Measurements from ENCODE around the gene AGPAT3. TPM values are rescaled to one million over a fixed set of nuclear protein-coding genes. Genes with fewer than 3 reads are reported as not detected.

The AGPAT3 gene
- total RNA-seq, 1 donor from 2014 or later, result 45.4 TPM

- Mint-ChIP-seq H3K9me3 (ENCODE audit: low read depth) (peaks cover 5% of the 10 kb centered on the region), H3K4me1 (ENCODE audit: low read depth) (peaks cover 76% of the 10 kb centered on the region), H3K36me3 (ENCODE audit: low read depth) (peaks cover 1% of the 10 kb centered on the region), H3K27me3 (ENCODE audit: low read depth) (no peaks in the 10 kb centered on the region), H3K27ac (ENCODE audit: unreplicated experiment) (peak overlapping the region; percentile 91), H3K4me3 (ENCODE audit: unreplicated experiment) (peak overlapping the region; percentile 76)
- no peak for TF ChIP-seq CTCF (IDR thresholded peaks at IDR 0.05)
- DNase-seq (ENCODE audit: low spot score), result no peak
These were observed 146.1 kb downstream of the AGPAT3 start for GRCh38 chr21:44011123-44011522.

DNA sequence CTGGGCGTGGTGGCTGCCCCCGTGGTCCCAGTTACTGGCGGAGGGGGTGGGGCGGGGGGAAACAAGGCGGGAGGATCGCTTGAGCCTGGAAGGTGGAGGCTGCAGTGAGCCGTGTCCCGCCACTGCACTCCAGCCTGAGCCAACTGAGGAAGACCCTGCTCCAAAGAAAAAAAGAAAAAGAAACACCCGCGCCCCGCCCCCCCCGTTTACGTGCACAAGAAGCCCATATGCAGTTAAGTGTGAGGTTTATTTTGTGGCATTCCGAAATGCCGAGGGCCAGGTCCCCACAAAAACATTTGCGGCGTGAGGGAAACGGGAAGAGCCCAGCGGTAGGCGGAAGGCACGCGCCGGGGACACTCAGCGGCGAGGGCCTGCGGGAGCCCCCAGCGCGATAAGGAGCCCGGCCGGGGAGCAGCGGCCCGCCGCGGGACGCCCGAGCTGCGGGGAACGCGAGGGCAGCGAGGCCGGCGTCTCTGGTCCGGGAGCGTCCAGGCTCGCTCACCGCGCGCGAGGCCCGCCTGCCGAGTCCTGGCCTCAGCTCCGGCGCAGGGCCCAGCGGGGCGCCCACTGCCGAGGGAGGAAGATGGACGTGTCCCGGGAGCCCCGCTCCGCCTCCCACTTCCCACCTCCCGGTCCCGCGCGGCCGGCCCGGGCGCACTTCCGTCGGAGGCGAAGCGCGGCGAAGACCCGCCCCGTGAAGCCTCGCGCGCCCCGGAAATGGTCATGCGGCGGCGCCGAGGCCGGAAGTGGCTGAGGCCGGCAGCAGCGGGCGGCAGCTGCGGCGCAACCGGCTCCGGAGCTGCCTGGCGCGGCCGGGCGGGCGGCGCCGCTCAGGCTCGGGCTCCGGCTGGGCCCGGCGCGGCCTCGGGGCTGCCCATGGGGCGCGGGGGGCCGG, 146.8 kb downstream of the AGPAT3 start, which contains the start of gene TRAPPC10:
Gene TRAPPC10 (plus strand): TSS at position 731 of the 895 bp plus-strand sequence. CDS start 185 bp downstream, outside the sequence.
- peak; percentile 95 for DNase-seq (ENCODE audit: low spot score)
- peak within 1 kb of the TSS; percentile 82 for H3K4me3 Mint-ChIP-seq (ENCODE audit: unreplicated experiment)

GRCh38 chr21:44012474-44013379, 147.7 kb downstream of the AGPAT3 start:
- no peaks in the 10 kb centered on the region for H3K27me3 Mint-ChIP-seq (ENCODE audit: low read depth)
- DNase-seq (ENCODE audit: low spot score), result peak; percentile 75
- H3K9me3 Mint-ChIP-seq (ENCODE audit: low read depth), result peaks cover 5% of the 10 kb centered on the region
- peak overlapping the region; percentile 82 for H3K4me3 Mint-ChIP-seq (ENCODE audit: unreplicated experiment)
- peaks cover 71% of the 10 kb centered on the region for H3K4me1 Mint-ChIP-seq (ENCODE audit: low read depth)
- peaks cover 1% of the 10 kb centered on the region for H3K36me3 Mint-ChIP-seq (ENCODE audit: low read depth)
- H3K27ac Mint-ChIP-seq (ENCODE audit: unreplicated experiment), result peak overlapping the region; percentile 87
- peak; percentile 37 for TF ChIP-seq CTCF (IDR thresholded peaks at IDR 0.05)

More for the DNA sequence above, 146.8 kb downstream of the AGPAT3 start, which contains the start of gene TRAPPC10:
- Mint-ChIP-seq H3K4me1 (ENCODE audit: low read depth) (peaks cover 73% of the 10 kb centered on the region), H3K27me3 (ENCODE audit: low read depth) (no peaks in the 10 kb centered on the region), H3K27ac (ENCODE audit: unreplicated experiment) (peak within 1 kb of the TSS; percentile 91), H3K36me3 (ENCODE audit: low read depth) (peaks cover 1% of the 10 kb centered on the region), H3K9me3 (ENCODE audit: low read depth) (peaks cover 5% of the 10 kb centered on the region)
- no peak for TF ChIP-seq CTCF (IDR thresholded peaks at IDR 0.05)

GRCh38 chr21:44013380-44014088, 148.5 kb downstream of the AGPAT3 start:
- DNase-seq (ENCODE audit: low spot score), result no peak
- peak; percentile 10 for TF ChIP-seq CTCF (IDR thresholded peaks at IDR 0.05)
- Mint-ChIP-seq H3K4me3 (ENCODE audit: unreplicated experiment) (peak overlapping the region; percentile 82), H3K27me3 (ENCODE audit: low read depth) (no peaks in the 10 kb centered on the region), H3K36me3 (ENCODE audit: low read depth) (no peaks in the 10 kb centered on the region), H3K27ac (ENCODE audit: unreplicated experiment) (peak overlapping the region; percentile 87), H3K4me1 (ENCODE audit: low read depth) (peaks cover 70% of the 10 kb centered on the region), H3K9me3 (ENCODE audit: low read depth) (peaks cover under 1% of the 10 kb centered on the region)
